GOT3 (cell line): ENCODE results near the gene SARDH.
"Not testable (repeated sequence)": the region's sequence is repeated elsewhere in the genome, so short reads cannot be mapped to it uniquely, and the experiment has no call there.

Experiments
- DNase-seq: peaks from one replicate; lab custom pipeline; 2025; ENCODE audit warnings: mixed read lengths; lab: John Stamatoyannopoulos, UW

Gene SARDH

GRCh38 chr9:133629221-133630110 is 108.7 kb downstream of the SARDH start:
- DNase-seq: no peak

- no peak for DNase-seq
Observed at GRCh38 chr9:133628766-133629165, 109.4 kb downstream of the SARDH start.

GRCh38 chr9:133627341-133627740 is 110.8 kb downstream of the SARDH start:
- no peak for DNase-seq

GRCh38 chr9:133626008-133626407 is 112.1 kb downstream of the SARDH start:
- not testable (repeated sequence) for DNase-seq

GRCh38 chr9:133622555-133622954 is 115.6 kb downstream of the SARDH start:
- no peak for DNase-seq

- no peak for DNase-seq
Observed at GRCh38 chr9:133621725-133622267, 116.4 kb downstream of the SARDH start.

- no peak for DNase-seq
Observed at GRCh38 chr9:133619791-133620190, 118.4 kb downstream of the SARDH start.

- no peak for DNase-seq
Observed at GRCh38 chr9:133618726-133619125, 119.4 kb downstream of the SARDH start.

- no peak for DNase-seq
Observed at GRCh38 chr9:133616643-133617405, 121.3 kb downstream of the SARDH start.

- no peak for DNase-seq
Observed at GRCh38 chr9:133615606-133616188, 122.5 kb downstream of the SARDH start.

- DNase-seq: no peak
Observed at GRCh38 chr9:133615186-133615585, 123.0 kb downstream of the SARDH start.

- DNase-seq: no peak
Observed at GRCh38 chr9:133614678-133615077, 123.5 kb downstream of the SARDH start.

GRCh38 chr9:133614056-133614455 is 124.1 kb downstream of the SARDH start:
- no peak for DNase-seq
